ENCODE results near the gene SALL4.
"Not testable (repeated sequence)": the region's sequence is repeated elsewhere in the genome, so short reads cannot be mapped to it uniquely, and the experiment has no call there.

SALL4 gene

DNA sequence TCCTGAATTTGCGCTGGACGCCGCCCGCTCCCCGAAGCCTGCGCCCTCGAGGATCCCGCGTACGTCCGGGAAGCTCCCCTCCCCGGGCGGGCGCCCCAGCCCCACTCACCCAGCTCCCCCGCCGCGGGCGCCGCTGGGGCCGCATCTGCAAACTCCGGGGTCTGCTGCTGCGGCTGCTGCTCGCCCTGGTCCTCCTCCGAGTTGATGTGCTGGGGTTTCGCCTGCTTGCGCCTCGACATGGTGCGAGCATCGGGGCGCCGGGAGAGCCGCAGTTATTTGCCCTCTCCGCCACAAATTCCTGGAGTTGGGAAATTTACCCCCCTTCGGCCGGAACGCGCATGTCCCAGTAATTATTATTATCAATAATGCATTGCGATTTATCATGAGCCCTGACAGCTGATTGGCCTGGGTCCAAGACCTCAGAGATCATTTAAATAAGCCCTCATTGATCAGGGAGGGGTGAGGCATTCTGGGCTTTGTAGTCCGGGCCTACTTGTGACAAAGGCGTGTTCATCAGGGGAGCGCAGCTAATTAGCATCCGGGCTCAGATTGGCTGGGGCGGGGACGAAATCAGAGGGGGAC is at the start of gene SALL4:
Gene SALL4, minus strand, starts transcription at position 352 of the 582 bp plus-strand sequence. Its CDS starts 113 bp downstream, at position 239.
- no peak for DNase-seq

GRCh38 chr20:51848346-51848745 is 46.0 kb upstream of the SALL4 start:
- DNase-seq = no peak

GRCh38 chr20:51840865-51841264 is 38.5 kb upstream of the SALL4 start:
- DNase-seq = no peak

- DNase-seq = no peak
These were observed 35.6 kb upstream of the SALL4 start for GRCh38 chr20:51837876-51838420.

- DNase-seq = no peak
These were observed 35.1 kb upstream of the SALL4 start for GRCh38 chr20:51837436-51837835.

DNA sequence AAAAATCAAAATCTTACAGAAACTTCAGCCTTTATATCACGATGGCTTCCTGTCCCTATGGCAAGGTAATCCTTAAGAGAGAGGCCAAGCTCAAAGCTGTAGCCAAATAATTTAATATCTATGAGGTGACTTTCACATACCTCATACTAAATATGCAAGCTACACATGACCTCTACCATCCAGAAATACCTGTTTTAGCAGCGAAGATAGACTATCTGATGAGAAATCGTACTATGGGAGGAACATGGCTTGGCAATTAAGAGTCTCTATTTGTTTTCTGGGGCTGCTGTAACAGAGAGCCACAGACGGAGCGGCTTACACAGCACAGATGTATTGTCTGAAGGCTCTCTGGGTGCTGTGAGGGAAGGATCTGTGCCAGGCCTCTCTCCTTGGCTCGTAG is 31.0 kb upstream of the SALL4 start:
- no peak for DNase-seq

DNA sequence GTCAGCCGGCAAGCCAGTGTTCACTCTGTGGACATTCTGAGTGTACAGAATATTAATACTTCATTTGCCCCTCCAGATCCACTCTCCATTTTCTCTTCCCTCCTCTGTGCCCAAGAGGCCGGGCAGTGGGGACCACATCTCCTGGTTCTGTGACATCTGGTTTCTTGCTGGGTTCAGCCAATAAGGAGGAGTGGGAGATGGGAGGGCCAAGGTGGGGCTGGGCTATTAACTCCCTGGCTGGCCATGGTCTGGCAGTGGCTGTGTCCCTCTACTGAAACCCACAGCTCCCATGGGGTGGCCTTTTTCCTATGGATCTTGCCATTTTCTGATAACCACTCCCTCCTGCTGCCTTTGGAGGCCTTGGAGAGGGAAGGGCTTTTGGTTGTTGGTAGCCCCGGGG is 30.0 kb upstream of the SALL4 start:
- no peak for DNase-seq

DNA sequence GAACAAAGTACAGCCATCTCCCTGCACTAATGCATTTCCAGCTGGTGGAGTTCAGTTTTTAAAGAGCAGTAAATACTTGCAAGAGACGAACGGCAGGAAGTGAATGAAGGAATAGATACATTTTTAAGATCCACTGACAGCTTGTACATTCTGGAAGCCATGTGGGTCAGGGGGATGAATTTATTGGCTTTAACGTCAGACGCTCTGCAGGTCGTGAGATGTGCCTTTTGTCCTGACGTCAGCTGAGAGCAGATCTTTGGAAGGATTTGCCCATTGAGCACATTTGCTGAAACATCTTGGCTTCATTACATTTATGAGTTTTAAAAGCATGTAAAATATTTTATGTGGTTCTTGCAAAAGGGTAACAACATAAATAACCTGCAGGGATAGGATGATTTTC is 29.5 kb upstream of the SALL4 start:
- DNase-seq = no peak

DNA sequence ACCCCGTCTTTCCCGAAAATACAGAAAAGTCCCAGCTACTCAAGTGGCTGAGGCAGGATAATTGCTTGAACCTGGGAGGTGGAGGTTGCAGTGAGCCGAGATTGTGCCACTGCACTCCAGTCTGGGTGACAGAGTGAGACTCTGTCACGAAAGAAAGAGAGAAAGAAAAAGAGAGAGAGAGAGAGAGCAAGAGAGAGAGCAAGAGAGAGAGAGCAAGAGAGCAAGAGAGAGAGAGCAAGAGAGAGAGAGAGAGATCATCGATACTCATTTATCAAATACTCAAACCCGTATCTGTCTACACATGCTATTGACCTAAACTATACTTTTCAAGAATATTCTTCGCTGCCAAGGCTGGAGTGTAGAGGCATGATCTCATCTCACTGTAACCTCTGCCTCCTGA is 28.2 kb upstream of the SALL4 start:
- no peak for DNase-seq

DNA sequence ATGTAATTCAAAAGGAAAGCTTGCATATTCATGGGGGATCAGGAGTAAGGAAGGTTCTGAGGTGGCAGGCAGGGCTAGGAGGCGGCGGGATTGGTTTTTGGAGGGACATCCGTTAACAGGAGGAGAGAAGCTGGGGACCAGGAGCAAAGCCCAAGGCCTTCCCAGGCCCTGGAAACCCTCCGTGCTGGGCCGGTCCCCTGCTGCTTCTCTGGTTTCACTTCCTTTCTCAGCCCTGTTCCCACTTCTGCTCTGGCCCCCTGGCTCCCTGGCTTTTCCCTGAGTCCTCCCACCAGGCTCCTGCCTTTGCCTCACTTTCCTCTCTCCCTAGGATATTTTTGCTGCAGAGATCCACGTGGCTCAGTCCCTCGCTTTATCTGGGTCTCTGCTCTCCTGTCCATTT is 26.4 kb upstream of the SALL4 start:
- DNase-seq = no peak

DNA sequence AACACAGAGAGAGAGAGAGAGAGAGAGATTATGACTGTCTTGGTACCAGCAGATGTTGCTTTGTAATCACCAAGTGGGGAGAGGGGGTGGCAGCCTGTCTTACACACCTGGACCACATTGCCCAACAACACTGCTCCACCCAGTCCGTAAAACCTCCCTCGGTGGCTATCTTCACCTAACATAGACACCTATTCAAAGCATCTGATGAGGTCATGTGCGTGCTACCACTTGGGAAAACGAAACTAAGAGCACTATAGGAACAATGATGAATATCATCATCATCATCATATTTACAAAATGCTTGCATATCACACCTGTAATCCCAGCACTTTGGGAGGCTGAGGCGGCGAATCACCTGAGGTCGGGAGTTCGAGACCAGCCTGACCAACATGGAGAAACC is 24.1 kb upstream of the SALL4 start:
- no peak for DNase-seq

DNA sequence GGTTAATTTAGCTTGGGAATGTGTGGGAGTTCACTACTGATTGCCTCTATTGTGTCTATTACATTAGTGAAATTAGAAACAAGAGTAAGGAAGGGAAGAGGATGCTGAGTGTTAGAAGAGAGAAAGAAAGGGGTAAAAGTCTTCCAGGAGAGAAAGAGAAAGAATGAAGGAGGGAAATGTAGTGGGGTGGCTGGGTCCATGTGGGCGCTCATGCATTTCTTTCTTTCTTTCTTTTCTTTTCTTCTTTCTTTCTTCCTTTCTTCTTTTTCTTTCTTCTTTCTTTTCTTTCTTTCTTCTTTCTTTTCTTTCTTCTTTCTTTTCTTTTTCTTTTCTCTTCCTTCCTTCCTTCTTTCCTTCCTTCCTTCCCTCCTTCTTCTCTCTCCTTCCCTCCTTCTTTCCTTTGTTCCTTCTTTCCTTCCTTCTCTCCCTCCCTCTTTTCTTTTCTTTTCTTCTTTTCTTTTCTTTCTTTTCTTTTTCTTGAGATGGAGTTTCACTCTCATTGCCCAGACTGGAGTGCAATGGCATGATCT is 16.2 kb upstream of the SALL4 start:
- DNase-seq = no peak

GRCh38 chr20:51816856-51817255 is 14.5 kb upstream of the SALL4 start:
- DNase-seq = not testable (repeated sequence)

GRCh38 chr20:51815383-51816076 is 13.2 kb upstream of the SALL4 start:
- DNase-seq = no peak

DNA sequence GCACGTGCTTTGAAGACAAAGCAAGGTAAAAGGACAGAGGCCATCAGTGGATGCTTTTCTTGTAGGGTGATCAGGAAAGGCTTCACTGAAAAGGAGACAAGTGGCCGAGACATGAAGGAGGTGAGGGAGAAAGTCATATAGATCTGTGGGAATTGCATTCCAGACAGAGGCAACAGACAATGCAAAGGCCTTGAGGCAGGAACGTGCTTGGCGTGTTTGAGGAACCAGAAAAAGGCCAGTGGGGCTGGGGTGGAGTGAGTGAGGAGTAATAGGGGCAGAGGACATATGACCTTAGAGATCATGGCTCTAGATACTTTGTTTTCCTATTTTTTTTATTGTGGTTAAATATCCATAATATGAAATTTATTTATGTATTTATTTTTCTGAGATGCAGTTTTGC is 10.5 kb upstream of the SALL4 start:
- DNase-seq = no peak

- DNase-seq = no peak
These were observed 9.3 kb upstream of the SALL4 start for GRCh38 chr20:51811514-51812128.

- DNase-seq = no peak
These were observed 8.7 kb upstream of the SALL4 start for GRCh38 chr20:51811042-51811355.

DNA sequence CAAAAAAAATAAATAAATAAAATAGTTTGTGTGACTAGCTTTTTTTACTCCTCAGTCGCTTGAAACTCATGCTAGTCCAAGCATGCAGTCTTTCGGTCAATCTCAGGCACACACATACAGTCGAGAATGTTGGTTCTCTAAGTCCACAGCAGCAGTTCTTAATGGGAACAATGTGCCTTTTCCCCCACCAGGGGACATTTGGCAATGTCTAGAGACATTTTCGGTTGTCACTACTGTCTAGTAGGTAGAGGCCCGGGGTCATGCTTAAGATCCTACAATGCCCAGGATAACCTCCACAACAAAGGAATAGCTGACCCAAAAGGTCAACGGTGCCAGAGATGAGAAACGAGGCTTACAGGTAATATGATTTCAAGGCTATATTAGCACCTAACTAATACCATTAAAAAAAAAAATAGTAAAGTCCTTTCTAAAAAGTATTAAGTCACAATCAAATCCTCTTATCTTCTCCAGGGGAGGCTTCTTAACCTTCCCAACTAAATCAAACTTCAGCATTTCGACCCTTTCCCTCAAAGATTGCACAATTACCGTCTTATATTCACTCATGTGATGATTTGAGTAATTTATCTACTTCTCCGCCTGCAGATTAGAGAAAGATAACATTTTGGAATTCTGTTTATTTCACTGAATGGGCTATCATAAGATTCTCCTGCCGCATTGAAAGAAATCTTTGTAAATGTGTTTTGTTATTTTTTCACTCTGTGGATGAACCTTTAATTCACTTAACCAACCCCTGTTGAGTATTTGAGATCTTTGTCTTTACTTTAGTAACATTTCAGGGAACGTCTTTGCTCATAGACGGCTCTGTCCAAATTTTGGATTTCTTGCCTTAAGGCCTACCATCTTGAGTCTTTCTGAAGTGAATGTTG is 8.1 kb upstream of the SALL4 start:
- peak; percentile 10 for DNase-seq

- DNase-seq = no peak
These were observed 5.5 kb upstream of the SALL4 start for GRCh38 chr20:51807720-51808250.

GRCh38 chr20:51804754-51805153 is 2.4 kb upstream of the SALL4 start:
- no peak for DNase-seq

DNA sequence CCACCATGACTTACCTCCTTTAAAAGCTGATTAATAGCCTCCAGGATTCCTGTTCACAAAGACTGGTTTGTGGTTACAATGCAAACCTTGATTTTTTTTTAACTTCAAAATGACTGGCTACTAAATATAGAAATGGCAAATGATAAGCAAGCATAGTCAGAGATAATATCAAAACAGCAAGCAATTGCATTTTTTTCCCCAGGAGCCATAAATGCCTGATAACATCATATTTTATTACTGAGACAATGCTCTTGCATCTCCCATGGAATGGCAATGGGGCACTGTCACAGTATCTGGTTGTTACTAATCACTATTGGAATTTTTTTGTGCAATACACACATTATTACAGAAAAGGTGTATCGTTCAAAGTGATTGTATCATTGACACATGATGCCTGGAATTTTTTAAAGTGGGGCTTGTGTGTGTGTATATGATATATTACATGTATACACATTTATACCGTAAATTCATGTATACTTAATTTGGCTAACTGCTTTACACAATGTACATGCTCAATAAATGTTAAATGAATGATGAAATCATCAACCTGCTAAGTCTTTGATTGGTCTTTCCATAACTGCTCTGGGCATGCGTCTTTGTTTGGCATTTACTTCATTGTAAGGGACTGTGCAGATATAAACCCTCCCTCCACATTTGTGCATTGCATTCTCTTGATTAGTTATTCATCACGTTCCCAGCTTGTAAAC is 980 bp upstream of the SALL4 start:
- no peak for DNase-seq

GRCh38 chr20:51801823-51802123 is 548 bp downstream of the SALL4 start:
- DNase-seq = no peak
